ENCODE data around the gene GJB3. TPM values are rescaled to one million over a fixed set of nuclear protein-coding genes. Genes with fewer than 3 reads are reported as not detected.
"Not testable (repeated sequence)": the region's sequence is repeated elsewhere in the genome, so short reads cannot be mapped to it uniquely, and the experiment has no call there.

The GJB3 gene
- not detected for total RNA-seq

GRCh38 chr1:34781071-34781843 lies at the start of gene GJB3:
Gene GJB3 (plus strand): TSS chr1:34781214. CDS start chr1:34784763, 3,549 bp downstream.
- no peak for DNase-seq

- DNase-seq = not testable (repeated sequence)
These were observed 48.2 kb upstream of the GJB3 start for GRCh38 chr1:34732831-34733230.

- no peak for DNase-seq
These were observed 44.3 kb upstream of the GJB3 start for GRCh38 chr1:34736692-34737091.

- DNase-seq = not testable (repeated sequence)
These were observed 43.8 kb upstream of the GJB3 start for GRCh38 chr1:34737236-34737635.

- DNase-seq = no peak
These were observed 41.4 kb upstream of the GJB3 start for GRCh38 chr1:34739613-34740012.

GRCh38 chr1:34740161-34740868 lies 40.7 kb upstream of the GJB3 start:
- no peak for DNase-seq

GRCh38 chr1:34742667-34743270 lies 38.2 kb upstream of the GJB3 start:
- DNase-seq = peak; percentile 63

GRCh38 chr1:34743775-34744174 lies 37.2 kb upstream of the GJB3 start:
- no peak for DNase-seq

GRCh38 chr1:34744851-34745250 lies 36.2 kb upstream of the GJB3 start:
- DNase-seq = no peak

- no peak for DNase-seq
These were observed 35.3 kb upstream of the GJB3 start for GRCh38 chr1:34745666-34746065.

GRCh38 chr1:34746101-34746500 lies 34.9 kb upstream of the GJB3 start:
- no peak for DNase-seq

GRCh38 chr1:34746785-34747637 lies 34.0 kb upstream of the GJB3 start:
- DNase-seq = no peak

GRCh38 chr1:34747638-34747941 lies 33.4 kb upstream of the GJB3 start:
- no peak for DNase-seq

- no peak for DNase-seq
These were observed 31.0 kb upstream of the GJB3 start for GRCh38 chr1:34749992-34750391.

- no peak for DNase-seq
These were observed 30.4 kb upstream of the GJB3 start for GRCh38 chr1:34750610-34751009.

- DNase-seq = no peak
These were observed 27.9 kb upstream of the GJB3 start for GRCh38 chr1:34753163-34753562.

- DNase-seq = no peak
These were observed 25.9 kb upstream of the GJB3 start, which contains the start of gene GJB5 for GRCh38 chr1:34754964-34755637. Gene GJB5 (plus strand): TSS chr1:34755047. CDS start chr1:34757331, 2,284 bp downstream.

GRCh38 chr1:34755961-34756360 lies 25.1 kb upstream of the GJB3 start:
- DNase-seq = no peak

GRCh38 chr1:34757386-34757785 lies 23.6 kb upstream of the GJB3 start:
- DNase-seq = no peak

- no peak for DNase-seq
These were observed 22.3 kb upstream of the GJB3 start for GRCh38 chr1:34758751-34759150.

- no peak for DNase-seq
These were observed 21.3 kb upstream of the GJB3 start, which contains the start of gene GJB4 for GRCh38 chr1:34759503-34760357. Gene GJB4 (plus strand): TSS chr1:34759740. CDS start chr1:34761255, 1,515 bp downstream.
